ENCODE results near the gene FOXA2. TPM values are rescaled to one million over a fixed set of nuclear protein-coding genes. Genes with fewer than 3 reads are reported as not detected.

The FOXA2 gene
- total RNA-seq, 4 donors from 2014 or later, result 1.5 to 15.5 (median 4.7) TPM

- no peaks in the 10 kb centered on the region for H3K9me3 ChIP-seq
- no peak for TF ChIP-seq POLR2A (IDR thresholded peaks at IDR 0.05)
- no peak for TF ChIP-seq CTCF (IDR thresholded peaks at IDR 0.05)
- H3K36me3 ChIP-seq, result no peaks in the 10 kb centered on the region
- WGBS, 2 donors, result 71 to 85% methylated on average over 3 of the region's 3 CpGs
- DNase-seq, result no peak
- no peak overlapping the region for H3K4me3 ChIP-seq (replicated peaks in 1 of 3)
- H3K27ac ChIP-seq, result no peak overlapping the region
- H3K27me3 ChIP-seq, result no peaks in the 10 kb centered on the region
- intact Hi-C loops (cut with DNase I), result no loop called here
- H3K4me1 ChIP-seq, result no peaks in the 10 kb centered on the region
These were observed 32.2 kb upstream of the FOXA2 start for GRCh38 chr20:22616551-22616950.

GRCh38 chr20:22615425-22615824, 31.1 kb upstream of the FOXA2 start:
- WGBS, 2 donors, result 90 to 96% methylated on average over 6 of the region's 6 CpGs
- no peaks in the 10 kb centered on the region for H3K36me3 ChIP-seq
- H3K4me1 ChIP-seq, result no peaks in the 10 kb centered on the region
- H3K9me3 ChIP-seq, result no peaks in the 10 kb centered on the region
- no peak for DNase-seq
- TF ChIP-seq CTCF (IDR thresholded peaks at IDR 0.05) (no peak), POLR2A (IDR thresholded peaks at IDR 0.05) (no peak)
- intact Hi-C loops (cut with DNase I), result no loop called here
- H3K27ac ChIP-seq, result no peak overlapping the region
- H3K4me3 ChIP-seq (replicated peaks in 1 of 3), result no peak overlapping the region
- H3K27me3 ChIP-seq, result no peaks in the 10 kb centered on the region

GRCh38 chr20:22611636-22612035, 27.3 kb upstream of the FOXA2 start:
- Histone ChIP-seq H3K36me3 (no peaks in the 10 kb centered on the region), H3K27ac (no peak overlapping the region), H3K9me3 (no peaks in the 10 kb centered on the region), H3K4me1 (peaks cover 18 to 21% of the 10 kb centered on the region in 2 donors), H3K4me3 (replicated peaks in 1 of 3) (no peak overlapping the region), H3K27me3 (no peaks in the 10 kb centered on the region)
- intact Hi-C loops (cut with DNase I), result no loop called here
- DNase-seq, result no peak
- TF ChIP-seq POLR2A (IDR thresholded peaks at IDR 0.05) (no peak), CTCF (IDR thresholded peaks at IDR 0.05) (no peak)

GRCh38 chr20:22607695-22608094, 23.3 kb upstream of the FOXA2 start:
- Histone ChIP-seq H3K27me3 (no peaks in the 10 kb centered on the region), H3K4me1 (peaks cover 34 to 38% of the 10 kb centered on the region in 2 donors), H3K36me3 (no peaks in the 10 kb centered on the region), H3K9me3 (no peaks in the 10 kb centered on the region), H3K4me3 (replicated peaks in 1 of 3) (no peak overlapping the region), H3K27ac (peak overlapping the region; percentile 90 to 100 (median 94))
- intact Hi-C loops (cut with DNase I), result no loop called here
- TF ChIP-seq CTCF (IDR thresholded peaks at IDR 0.05) (no peak), POLR2A (IDR thresholded peaks at IDR 0.05) (peak in 1 of 2 donors; percentile 63)
- DNase-seq, result no peak
- WGBS, 2 donors, result 5 to 10% methylated on average over 2 of the region's 2 CpGs

- Histone ChIP-seq H3K36me3 (no peaks in the 10 kb centered on the region), H3K9me3 (no peaks in the 10 kb centered on the region), H3K27me3 (no peaks in the 10 kb centered on the region), H3K4me3 (replicated peaks in 1 of 3) (no peak overlapping the region), H3K27ac (no peak overlapping the region), H3K4me1 (peaks cover 34 to 40% of the 10 kb centered on the region in 2 donors)
- no peak for DNase-seq
- TF ChIP-seq CTCF (IDR thresholded peaks at IDR 0.05), result no peak
- TF ChIP-seq POLR2A (IDR thresholded peaks at IDR 0.05), result no peak
- intact Hi-C loops (cut with DNase I), result no loop called here
These were observed 20.4 kb upstream of the FOXA2 start for GRCh38 chr20:22604815-22605214.

Measured in thyroid gland (tissue), 4 donors.